GM18505 (cell line): ENCODE measurements around the gene ATXN7L2.
A peak's percentile ranks its signal among the peaks of the same experiment; 100 is the strongest.

Experiments
- ATAC-seq: cut with Tn5 transposase; IDR thresholded peaks from one replicate; pipeline ENCODE4 v1.9.1; 2021; ENCODE audit not compliant: unreplicated experiment
- POLR2A ChIP-seq: IDR thresholded peaks from 4 replicates; pipeline ENCODE4 v1.6.1; 2011; ENCODE audit warnings: borderline replicate concordance; ENCODE audit not compliant: insufficient read depth, insufficient read length; ENCODE audit errors: extremely low read depth

Gene ATXN7L2

DNA sequence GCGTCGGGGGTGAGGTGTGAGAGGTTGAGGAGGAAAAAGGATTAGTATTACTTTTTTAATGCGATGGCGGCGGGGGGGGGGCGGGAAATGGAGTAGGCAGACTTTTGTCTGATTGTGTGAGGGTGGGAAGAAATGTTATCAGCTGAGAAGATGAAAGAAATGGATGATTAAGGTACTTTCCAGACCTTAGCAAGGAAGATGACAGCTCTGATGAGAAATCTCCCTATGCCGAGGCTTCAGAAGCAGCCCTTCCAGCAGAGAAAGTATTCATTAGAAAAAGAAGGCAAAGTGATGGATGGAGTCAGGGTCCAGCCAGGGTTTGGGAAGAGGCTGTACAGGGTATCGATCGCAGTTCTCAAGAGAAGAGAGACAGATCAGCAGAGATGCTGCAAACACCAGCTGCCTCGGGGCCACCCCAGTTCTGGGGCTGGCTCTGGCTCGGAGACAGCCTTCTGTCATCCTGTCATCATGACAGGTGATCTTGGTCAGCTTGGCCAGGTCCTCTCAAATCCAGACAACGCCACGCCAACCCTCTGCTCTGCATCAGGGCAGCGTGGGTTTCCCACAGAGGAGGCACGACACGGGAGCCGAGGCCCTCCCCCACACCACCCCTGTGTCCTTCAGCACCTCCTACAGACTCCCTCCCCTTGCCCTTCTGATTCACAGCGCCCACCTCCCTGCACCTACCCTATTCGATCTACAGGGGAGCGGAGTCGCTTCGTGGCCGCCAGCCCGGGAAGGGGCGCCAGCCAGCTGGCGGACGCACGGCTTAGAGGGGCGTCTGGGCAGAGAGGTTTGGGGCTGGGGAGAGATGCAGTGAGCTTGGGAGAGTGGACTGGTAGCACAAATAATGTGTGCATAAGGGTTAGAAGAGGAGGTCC lies 674 bp upstream of the ATXN7L2 start:
- TF ChIP-seq POLR2A, result no peak

DNA sequence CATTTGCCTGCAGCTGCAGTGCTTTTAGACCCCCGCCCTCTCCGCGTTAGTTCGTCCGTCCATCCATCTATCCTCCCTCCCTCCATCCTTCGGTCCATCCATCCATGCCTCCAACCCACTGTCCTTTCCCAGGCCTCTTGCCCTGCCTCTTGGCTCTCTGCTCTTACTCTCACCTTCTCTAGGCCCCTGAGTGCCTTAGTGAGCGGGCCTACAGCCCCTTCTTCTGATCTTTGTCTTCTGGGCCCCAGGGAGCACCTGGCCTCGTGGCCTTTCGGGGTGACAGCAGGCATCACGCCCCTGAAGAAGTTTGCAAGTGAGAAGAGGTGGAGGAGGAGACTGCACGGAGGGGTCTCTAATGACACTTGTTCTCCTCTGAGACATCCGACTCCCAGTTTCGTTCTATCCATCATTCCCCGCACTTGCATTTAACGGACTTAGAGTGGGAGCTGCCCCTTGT lies 842 bp downstream of the ATXN7L2 start:
- ATAC-seq, result no peak
- no peak for TF ChIP-seq POLR2A

More for the DNA sequence above, 674 bp upstream of the ATXN7L2 start:
- ATAC-seq, result peak; percentile 15

DNA sequence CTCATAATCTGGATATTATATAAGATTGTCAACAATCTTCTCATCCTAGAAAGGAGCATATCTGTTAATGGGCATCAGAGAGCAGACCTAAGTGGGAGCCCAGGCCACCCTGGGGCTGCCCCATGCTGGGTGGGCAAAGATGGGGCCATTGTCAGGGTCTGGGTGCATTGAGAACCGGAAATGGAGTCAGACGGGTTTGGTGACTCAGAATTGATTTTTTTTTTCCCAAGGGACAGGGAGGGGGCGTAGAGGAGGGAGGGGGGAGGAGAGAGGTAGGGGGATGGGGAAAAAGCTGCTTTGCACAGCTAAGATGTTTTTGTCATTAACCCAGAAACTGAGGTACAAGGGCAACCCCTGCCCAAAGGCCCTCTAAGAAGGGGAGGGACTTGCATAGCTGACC lies 1.3 kb downstream of the ATXN7L2 start:
- no peak for TF ChIP-seq POLR2A

DNA sequence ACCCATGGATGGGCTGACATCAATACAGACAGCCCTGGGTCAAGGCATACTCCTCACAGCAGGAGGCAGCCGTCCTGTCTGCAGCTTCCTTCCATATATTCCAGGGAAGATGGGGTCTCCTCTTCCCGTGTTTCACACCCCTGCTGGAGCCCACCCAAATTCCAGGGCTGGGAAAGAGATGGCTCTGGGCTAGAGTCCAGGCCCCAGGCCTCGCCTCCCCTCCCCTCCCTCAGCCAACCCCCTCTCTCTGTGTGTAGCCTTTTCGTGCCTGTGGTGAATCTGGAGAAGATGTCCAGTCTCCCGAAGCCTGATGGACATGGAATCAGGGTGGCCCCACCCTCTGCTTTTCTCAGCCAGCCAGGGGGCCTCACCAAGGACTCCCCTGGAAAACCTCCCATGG lies 3.6 kb downstream of the ATXN7L2 start:
- no peak for TF ChIP-seq POLR2A
- no peak for ATAC-seq

More for the DNA sequence above, 1.3 kb downstream of the ATXN7L2 start:
- ATAC-seq, result no peak

DNA sequence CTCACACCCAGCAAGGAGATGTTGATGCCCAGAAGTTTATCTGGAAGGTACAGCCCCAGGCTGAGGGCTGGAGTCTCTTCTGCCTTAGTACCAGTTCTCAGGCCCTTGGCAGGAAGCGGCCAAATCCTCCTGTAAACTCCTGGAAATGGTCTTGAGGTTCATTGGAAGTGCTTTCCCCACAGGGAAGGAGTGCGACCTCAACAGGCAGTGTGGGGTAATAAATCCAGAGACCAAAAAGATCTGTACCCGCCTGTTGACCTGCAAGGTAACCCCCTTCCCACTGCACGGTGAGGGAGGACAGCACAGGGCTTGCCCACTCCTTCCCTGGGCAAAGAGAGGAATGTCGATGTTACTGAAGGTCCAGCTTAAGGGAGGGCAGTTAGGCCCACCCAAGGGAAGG lies 4.5 kb downstream of the ATXN7L2 start:
- TF ChIP-seq POLR2A, result no peak
- ATAC-seq, result no peak

DNA sequence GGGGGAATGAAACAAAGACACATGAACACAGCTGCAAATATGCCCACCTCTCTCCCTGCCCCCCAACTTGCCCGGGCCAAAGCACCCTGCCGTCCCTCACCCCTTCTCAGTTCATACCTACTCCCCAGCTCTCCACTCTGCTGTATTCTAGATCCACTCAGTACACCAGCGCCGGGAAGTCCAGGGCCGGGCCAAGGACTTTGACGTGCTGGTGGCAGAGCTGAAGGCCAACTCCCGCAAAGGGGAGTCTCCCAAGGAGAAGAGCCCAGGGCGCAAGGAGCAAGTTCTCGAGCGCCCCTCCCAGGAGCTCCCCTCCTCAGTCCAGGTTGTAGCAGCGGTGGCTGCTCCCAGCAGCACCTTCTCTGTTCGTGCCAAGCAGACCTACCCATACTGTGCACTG lies 5.0 kb downstream of the ATXN7L2 start:
- no peak for ATAC-seq
- no peak for TF ChIP-seq POLR2A

DNA sequence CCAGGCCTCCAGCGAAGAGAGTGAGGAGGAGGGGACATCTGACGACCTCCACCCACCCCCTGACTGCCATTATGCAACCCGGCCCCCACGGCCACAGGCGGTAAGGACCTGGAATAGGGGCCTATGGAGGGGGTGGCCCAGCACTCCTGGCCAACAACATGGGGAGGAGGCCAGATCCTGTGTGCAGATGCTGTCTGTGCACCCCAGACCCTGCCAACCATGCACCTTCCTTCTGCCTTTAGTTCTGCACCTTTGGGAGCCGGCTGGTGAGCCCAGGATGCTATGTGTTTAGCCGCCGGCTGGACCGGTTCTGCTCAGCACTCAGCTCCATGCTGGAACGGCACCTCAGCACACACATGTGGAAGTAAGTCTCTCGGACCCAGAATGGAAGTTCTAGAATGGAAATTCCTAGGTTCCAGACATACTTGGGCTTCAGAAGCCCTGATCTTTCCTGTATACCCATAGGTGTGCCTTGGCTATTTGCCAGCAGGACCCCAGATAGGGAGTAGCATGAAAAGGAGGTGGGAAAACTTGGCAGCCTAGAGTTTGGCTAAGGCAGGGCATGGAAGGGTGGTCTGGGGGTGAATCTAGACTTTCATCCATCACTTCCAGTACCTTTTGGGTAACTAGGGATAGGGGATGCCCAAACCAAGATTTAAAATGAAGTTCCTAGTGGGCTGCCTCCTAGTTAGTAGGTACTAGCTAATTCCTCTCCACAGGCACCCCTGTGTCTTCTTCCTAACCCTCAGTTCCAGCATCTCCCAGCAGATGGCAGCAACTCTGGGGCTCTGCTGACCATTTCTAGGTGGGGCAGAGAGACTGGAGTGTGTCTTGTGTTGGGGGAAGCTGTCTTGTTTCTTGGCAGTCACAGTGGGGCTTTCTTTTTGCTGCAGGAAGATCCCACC lies 6.6 kb downstream of the ATXN7L2 start:
- no peak for TF ChIP-seq POLR2A
- ATAC-seq, result no peak

DNA sequence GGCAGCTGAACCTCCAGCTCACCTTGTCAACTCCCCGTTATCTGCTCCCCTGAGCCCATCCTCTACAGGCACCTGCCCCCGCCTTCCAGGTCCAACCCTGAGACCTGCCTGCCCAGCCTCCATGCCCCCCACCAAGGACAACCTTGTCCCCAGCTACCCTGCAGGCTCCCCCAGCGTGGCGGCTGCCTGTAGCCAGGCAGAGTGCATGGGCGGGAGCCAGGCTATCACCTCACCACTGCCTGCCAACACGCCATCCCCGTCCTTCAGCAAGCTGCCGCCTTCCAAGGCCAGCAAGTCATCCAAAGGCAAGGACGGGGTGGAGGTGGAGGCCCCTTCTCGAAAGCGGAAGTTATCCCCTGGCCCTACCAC lies 7.2 kb downstream of the ATXN7L2 start:
- TF ChIP-seq POLR2A, result no peak
- ATAC-seq, result no peak

DNA sequence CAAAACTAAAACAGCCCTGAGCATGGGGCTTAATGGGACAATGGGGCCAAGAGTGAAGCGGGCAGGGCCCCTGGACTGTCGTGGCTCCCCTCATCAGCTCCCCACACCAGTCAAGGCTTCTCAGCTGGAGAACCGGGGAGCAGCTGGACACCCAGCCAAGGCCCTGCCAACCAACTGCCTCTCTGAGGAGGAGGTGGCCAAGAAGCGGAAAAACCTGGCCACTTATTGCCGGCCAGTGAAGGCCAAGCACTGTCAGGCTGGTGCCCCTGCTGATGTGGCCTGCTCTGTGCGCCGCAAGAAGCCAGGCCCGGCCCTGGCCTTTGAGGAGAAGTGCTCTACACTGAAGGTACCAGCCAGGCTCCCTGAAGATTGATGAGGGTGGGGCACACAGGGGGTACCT lies 7.7 kb downstream of the ATXN7L2 start:
- no peak for ATAC-seq
- TF ChIP-seq POLR2A, result no peak

DNA sequence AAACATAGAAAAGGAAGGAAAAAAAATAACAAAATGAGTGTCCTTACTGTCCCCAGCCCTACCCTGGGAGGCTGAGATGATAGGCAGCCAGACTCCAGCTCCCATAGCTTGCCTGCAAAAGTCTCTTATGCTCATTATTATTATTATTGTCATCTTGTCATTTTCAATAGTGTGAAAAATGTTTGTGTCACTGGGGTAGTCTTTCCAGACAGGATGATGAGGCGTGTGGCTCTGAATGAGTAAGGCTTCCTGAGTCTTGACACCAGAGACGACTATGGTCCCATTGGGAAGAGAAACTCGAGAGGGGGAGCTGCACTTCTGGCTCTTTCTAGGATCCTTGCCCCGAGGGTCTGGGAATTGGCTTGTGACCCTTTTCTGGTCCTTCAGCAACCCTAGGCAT lies 9.1 kb downstream of the ATXN7L2 start:
- no peak for TF ChIP-seq POLR2A
- ATAC-seq, result no peak

DNA sequence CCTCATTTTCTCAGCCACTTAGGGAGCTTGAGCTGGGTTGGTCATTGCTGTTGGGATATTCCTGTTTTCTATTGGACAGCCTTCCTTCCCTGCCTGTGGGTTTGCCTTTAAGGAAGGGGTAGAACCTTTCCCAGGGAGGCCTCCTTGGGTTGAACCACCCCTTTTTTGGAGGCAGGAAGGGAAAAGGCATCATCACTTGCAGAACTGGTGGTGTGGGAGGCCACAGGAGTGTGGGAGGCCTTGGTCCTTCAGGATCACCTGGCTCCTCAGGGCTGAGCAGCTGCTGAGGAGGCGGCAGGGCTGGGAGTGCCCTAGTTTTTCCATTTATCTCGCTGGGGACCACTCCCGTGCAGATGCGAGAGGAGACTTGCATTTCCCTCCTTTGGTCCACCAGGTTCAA lies 9.5 kb downstream of the ATXN7L2 start:
- TF ChIP-seq POLR2A, result no peak
- no peak for ATAC-seq

DNA sequence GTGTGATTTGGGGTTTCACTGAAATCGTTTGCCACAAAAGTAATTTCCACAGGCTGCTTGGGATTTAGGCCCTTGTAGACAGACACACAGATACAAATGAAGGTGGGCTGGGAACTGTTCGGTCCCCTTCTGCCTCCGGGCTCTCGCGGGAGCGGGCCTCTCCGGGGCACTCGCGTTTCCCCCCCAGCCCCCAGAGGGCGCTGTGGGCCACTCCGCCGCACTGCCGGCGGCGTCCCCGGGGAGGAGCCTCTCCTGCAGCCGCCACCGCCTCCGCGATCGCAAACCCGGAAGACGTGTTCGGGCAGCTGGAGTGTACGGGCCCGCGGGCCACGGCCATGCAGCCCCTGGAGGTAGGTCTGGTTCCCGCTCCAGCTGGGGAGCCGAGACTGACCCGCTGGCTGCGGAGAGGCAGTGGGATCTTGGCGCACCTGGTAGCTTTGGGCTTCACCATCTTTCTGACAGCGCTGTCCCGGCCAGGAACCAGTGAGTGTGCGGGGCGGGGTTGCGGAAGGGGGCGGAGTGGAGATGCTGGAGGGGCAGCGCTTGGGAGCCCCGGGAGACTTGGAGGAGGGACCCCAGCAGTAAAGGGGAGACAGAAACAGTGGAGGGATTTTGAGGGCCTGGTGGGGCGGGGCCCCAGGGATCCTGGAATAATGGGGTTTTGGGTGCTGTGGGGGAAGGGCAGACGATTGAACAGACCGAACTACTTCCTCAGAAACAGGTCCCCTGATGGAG lies 10.3 kb downstream of the ATXN7L2 start, which contains the start of gene CYB561D1:
CYB561D1 (plus strand) TSS at position 290 of the 735 bp plus-strand sequence; CDS start at position 336, 46 bp downstream.
- peak; percentile 89 for ATAC-seq
- peak; percentile 91 for TF ChIP-seq POLR2A

DNA sequence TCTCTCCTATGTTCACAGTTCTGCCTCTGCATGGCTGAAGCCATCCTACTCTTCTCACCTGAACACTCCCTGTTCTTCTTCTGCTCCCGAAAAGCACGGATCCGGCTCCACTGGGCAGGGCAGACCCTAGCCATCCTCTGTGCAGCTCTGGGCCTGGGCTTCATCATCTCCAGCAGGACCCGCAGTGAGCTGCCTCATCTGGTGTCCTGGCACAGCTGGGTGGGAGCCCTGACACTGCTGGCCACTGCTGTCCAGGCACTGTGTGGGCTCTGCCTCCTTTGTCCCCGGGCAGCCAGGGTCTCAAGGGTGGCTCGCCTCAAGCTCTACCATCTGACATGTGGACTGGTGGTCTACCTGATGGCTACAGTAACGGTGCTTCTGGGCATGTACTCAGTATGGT lies 12.0 kb downstream of the ATXN7L2 start:
- no peak for TF ChIP-seq POLR2A
- no peak for ATAC-seq
